IPS-NIHi7 (cell line): ENCODE measurements around the gene STXBP6.
"Not testable (repeated sequence)": the region's sequence is repeated elsewhere in the genome, so short reads cannot be mapped to it uniquely, and the experiment has no call there.

Experiments
- DNase-seq: peaks from one replicate; pipeline ENCODE4 v3.0.0; 2012; ENCODE audit warnings: mixed read lengths; ENCODE audit errors: extremely low spot score

Gene STXBP6

DNA sequence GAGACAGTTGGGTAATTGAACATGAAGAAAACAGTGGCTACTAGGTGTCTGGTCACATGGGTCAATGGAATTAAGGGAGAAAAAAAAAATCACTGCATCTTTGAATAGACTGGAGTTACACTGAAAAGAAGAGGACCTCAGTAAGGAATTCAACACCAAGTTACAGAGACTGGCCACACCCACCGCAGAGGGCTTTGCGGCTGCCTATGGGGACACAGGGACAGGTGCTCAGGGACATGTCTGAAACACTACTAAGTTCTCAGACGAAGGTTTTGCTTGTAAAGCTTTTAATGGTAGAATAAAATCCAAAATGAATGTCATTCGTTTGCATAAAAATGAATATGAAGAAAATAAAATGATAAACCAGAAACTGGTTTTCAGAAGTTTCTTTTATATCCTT, 93.8 kb downstream of the STXBP6 start:
- no peak for DNase-seq

- DNase-seq, result no peak
These were observed 95.3 kb downstream of the STXBP6 start for GRCh38 chr14:24954700-24955037.

DNA sequence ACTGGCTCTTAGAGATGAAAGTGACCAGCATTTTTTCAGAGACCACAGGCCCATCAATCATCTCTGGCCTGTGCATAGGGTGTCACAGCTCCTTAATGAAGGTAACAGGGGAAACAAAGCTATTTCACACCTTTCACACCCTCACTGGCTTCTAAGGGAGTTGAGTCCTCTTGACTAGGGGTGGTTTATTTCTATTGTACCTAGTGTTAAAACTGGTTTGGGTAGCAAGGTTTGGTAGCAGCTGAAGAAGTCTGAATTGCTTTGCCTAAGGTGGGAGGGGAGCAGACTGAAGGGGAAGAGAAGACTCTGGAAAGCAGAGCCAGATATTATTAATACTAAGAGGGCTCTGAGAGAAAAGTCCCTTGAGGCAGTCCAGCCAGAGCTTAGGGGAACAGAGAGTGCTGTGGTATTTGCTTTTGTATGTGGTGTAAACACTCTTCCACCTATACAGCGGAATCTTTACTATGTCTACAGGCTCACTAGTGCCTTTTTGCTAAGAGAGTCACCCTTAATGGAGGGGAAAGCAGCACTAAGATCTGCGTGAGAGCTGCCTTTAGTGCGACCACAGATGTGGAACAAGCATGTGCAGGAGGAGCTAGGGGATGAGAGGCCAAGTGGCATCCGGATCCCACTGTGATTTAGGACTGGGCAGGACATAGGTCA, 95.8 kb downstream of the STXBP6 start:
- no peak for DNase-seq

DNA sequence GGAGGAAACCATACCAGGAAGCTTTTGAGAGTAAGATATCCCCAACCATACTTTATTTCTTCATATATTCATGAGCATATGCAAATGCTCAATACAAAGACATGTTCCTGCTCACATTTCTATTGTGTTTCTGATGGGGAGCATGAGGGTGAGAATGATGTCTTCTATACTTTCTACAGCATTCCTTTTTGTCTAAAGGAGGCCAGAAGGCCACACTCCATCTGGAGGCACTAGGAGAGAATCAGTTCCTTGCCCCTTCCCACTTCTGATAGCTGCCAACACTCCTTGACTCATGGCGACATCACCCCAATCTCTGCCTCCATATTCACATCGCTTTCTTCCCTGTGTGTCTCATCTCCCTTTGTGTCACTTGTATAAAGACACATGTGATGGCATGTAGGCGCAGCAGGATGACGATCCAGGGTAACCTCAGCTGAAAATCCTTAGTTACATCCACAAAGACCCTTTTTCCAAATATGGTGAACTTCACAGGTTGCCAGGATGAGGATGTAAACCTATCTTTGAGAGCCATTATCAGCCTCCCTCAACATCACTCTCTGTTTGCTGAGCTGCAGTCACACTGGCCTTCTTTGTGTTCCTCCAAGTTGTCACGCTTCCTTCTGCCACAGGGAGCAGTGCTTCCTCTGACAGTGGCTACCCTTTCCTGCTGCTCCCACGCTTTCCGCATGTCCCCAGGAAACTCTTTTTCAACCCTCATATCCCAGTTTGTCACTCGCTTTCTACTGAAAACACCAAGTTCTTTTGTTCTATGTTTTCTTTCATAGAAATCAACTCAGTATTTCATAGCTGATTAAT, 96.9 kb downstream of the STXBP6 start:
- peak; percentile 66 for DNase-seq

GRCh38 chr14:24948261-24948847, 101.6 kb downstream of the STXBP6 start:
- DNase-seq, result peak; percentile 23

DNA sequence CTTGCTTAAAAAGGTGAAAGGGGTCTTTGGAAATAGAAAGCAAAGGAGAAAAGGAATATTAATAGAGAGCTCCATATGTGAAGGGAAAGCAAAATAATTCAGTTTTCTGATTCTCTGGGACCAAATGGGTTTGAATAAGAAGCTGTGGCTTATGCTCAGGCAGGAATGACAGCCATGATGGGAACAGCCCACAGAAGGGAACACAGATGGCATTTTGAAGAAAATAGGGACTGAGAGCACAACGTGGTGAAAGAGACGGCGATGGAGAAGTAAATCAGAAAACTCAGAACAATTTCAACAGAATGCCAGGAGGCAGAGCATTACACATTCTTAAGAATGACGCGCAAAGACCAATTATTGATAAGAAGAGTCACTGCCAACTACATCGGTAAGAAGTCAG, 102.8 kb downstream of the STXBP6 start:
- DNase-seq, result no peak

- no peak for DNase-seq
These were observed 105.1 kb downstream of the STXBP6 start for GRCh38 chr14:24944800-24945199.

GRCh38 chr14:24943024-24943423, 106.9 kb downstream of the STXBP6 start:
- DNase-seq, result peak; percentile 68

- no peak for DNase-seq
These were observed 108.2 kb downstream of the STXBP6 start for GRCh38 chr14:24941719-24942118.

DNA sequence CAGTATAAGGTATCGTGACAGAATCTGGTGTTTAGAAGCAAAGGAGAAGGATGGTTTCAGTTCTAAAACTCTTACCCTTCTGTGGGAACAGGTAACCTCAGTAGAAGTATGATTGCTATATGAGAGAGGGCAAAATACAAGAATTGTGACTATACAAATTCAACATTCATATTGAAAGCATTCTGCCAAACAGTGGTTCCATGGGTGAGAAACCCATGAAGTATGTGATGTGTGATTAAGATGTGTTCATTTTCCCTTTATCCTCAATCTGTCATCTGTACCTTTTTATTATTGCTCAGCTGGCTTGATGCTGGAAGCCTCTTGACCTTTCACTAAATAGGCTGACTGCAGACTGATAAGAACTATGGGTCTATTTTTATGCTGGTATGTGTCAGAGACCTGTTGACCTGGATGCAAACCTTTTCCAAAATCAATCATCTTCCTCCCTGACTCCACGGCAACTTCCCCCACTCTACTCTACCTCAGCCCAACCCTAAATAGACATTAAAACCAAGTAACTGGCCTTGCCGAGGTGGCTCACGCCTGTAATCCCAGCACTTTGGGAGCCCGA, 109.6 kb downstream of the STXBP6 start:
- no peak for DNase-seq

DNA sequence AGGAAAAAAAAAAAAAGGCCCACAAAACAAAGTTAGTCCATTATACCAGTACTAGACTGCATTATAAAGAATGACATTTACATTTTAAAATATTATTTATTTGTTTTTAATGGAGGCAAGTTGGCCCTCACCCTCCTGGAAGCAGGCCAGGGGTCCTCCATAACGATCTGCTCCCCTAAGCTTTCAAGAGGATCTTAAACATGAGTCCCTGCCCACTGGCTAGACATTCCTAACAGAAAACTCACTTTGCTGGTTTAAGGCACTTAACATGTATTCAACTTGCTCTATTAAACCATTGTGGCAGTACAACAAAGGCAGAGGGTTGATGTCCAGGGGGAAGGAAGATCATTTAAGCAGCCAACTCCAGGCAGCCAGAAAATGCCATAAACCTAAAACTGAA, 111.4 kb downstream of the STXBP6 start:
- DNase-seq, result no peak

GRCh38 chr14:24937300-24937699, 112.6 kb downstream of the STXBP6 start:
- DNase-seq, result no peak

DNA sequence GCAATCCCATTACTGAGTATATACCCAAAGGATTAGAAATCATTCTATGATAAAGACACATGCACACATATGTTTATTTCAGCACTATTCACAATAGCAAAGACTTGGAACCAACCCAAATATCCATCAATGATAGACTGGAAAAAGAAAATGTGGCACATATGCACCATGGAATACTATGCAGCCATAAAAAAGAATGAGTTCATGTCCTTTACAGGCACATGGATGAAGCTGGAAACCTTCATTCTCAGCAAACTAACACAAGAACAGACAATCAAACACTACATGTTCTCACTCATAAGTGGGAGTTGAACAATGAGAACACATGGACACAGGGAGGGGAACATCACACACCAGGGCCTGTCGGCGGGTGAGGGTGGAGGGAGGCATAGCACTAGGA, 113.2 kb downstream of the STXBP6 start:
- not testable (repeated sequence) for DNase-seq

GRCh38 chr14:24935796-24936195, 114.2 kb downstream of the STXBP6 start:
- DNase-seq, result no peak

DNA sequence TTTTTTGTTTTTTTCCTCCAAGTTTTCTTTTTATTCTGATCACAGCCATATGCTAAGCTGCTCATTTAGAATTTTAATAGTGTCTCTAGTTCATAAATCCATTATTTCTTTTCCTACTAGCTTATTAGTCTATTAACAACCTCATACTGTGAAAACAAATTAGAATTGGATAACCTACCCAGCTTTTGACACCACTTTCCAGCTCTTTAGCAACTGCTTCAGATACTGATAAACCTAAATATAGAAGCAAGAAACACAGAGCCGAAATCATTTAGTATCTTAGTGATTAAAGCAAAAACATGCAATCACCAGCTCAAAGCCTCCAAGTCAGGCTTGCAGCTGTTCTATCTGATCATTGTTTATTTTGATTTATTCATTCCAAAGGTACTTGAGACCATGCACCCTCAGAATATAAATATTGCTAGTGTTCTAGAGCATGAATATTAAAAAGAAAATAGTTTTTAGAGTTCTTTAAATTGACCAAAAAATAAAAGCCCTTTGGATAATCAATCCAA, 121.5 kb downstream of the STXBP6 start:
- DNase-seq, result no peak

DNA sequence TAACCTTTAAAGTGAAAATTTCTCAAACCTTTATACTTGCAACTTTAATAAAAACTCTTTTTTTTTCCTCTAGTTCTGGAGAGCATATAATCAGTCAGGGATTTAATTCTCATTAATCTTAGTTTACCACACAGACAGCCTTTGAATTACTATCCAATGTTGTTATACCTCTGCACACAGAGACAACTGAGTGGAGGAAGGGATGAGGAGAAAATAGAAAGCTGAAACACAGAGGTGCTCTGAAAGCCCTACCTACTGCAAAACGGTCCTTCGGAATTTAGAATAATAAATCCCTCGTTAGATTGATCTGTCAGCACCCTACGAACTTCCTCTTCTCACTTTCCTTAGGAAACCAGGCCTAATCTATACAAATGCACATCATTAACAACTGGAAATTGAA, 122.1 kb downstream of the STXBP6 start:
- no peak for DNase-seq

DNA sequence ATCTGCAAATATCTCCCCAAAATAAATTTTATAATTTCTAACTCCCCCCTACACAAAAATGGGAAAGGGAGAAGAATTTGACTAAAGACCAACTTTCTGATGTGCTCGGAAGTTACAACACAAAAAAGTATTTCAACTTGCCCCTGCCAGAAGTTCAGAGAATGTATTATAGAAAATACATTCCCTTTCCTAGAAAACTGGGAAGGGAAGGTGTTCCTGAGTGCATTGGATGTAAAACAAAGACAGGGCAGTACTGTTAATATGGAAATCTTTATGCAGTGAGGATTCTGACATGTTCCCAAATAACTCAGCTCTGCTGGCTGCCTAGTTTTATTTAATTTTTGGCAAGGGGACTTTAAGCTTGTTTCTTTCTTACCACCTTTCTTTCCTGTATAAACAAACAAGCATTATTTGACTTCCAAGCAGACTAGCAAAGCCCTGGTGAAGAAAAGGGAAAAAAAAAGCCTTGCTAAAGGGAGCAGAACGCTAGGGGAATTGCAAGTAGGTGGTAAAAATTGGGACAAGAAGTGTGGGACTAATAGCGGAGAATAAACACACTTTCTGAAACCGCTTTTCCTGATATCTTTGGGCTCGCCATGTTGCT, 124.1 kb downstream of the STXBP6 start:
- no peak for DNase-seq

DNA sequence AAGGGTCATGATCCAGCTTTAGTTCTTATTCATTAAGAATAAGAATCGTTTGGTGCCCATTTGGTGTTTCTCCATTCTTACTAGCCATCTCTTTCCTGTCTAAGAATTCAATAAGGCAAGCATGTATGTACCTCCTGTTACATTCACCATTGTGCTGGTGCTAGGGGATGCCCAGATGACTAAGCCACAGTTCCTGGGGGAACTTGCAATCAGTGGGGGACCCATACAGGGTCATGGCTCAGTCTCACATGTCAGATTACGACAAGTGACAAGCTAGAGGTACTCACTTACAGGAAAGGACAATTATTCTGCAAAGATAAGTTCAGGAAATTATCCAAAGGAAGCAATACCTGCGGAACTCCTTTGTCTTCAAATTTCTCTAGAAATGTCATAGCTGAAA, 125.4 kb downstream of the STXBP6 start:
- DNase-seq, result no peak

- DNase-seq, result no peak
These were observed 128.0 kb downstream of the STXBP6 start for GRCh38 chr14:24921903-24922302.

- DNase-seq, result no peak
These were observed 129.5 kb downstream of the STXBP6 start for GRCh38 chr14:24920265-24921075.

DNA sequence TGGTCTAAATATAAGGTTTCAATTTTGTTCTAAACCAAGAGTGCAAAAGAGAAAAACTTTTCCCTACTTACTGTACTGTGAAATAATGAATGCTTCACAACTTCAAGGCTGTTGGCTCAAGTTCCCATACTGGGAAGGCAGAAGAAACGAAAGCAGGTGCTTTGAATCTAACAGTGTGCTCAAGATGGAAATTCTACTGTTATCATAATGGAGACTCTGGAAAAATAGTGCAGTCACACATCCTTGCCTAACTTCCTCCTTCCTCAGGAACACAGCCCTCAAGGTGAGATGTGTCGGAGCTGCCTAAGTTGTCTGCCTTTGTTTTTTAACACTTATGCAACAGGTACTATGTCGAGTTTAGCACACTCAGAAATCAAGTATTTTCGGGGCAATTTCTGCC, 131.1 kb downstream of the STXBP6 start:
- no peak for DNase-seq
